HL-60/S4 treated with phorbol 12-myristate 13-acetate at 8.2 ng/mL for 4 days and 3 days (cell line): ENCODE measurements around the gene EPAS1.

Source experiments
- in situ Hi-C: fragments of 300-500 bp; cut with MboI; formaldehyde crosslinking; loops from 2 replicates; pipeline ENCODE4 v1.15.0; 2022; ENCODE audit warnings: low sequenced_read_pairs

EPAS1 gene

DNA sequence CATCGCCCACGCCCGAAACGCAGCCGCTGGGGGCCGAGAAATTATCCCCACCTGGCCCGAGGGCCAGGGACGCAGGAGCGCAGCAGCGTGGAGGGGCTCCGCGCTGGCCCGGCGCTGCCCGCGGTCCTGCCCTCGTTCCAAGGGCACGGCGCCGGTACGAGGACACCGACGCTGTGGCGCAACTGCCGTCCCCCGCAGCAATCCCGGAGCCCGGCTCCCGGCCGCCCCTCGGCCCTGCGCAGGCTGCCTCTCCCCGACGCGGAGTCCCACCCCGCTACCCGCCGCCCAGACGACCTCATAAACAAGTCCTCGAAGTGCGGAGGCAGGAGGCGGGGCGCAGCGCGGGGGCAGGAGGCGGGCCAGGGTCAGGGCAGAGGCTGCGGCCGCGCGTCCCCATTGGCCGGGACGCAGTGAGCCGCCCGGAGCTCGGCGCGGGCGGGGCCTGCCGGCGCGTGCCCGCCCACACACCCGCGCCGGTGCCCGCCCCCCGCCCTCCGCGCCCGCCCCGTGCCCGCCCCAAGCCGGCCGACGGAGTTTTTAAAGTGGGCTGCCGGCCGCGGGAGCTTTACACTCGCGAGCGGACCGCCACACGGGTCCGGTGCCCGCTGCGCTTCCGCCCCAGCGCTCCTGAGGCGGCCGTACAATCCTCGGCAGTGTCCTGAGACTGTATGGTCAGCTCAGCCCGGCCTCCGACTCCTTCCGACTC is at the start of gene EPAS1:
EPAS1 (plus strand) TSS at position 568 of the 706 bp plus-strand sequence. CDS start 505 bp downstream, outside the sequence.
- in situ Hi-C loops: no loop called here

DNA sequence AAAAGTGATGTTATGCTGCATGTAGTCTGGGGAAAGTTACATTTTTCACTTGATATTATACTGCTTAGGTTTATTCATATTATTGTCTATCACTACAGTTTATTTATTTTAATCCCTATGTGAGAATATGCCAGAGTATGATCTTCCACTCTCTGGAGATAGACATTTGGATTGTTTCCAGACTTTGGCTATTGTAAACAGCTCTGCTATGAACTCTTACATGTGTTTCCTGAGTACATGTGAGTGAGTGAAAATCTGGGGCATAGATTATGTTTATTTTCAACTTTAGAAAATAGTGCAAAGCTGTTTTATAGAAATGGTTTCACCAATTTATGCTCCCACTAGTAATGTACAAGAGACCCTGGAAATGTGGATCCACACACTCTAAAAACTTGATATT is 49.0 kb upstream of the EPAS1 start:
- in situ Hi-C loops: no loop called here

DNA sequence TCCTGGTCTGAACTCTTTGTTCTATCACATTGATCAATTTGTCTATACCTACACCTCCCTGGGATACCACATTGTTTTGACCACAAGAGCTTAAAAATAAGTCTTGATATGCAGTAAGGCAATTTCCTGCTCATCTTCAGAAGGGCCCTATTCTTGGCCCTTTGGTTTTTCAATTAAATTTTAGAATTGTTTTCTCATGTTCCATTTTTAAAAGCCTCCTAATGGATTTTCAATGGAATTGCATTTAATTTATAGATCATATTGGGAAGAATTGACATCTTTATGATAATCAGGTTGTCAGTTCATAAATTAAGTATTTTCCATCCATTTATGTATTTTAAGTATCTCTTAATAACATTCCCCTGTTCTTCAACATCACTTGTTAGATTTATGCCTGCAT is 47.6 kb upstream of the EPAS1 start:
- in situ Hi-C loops: no loop called here

DNA sequence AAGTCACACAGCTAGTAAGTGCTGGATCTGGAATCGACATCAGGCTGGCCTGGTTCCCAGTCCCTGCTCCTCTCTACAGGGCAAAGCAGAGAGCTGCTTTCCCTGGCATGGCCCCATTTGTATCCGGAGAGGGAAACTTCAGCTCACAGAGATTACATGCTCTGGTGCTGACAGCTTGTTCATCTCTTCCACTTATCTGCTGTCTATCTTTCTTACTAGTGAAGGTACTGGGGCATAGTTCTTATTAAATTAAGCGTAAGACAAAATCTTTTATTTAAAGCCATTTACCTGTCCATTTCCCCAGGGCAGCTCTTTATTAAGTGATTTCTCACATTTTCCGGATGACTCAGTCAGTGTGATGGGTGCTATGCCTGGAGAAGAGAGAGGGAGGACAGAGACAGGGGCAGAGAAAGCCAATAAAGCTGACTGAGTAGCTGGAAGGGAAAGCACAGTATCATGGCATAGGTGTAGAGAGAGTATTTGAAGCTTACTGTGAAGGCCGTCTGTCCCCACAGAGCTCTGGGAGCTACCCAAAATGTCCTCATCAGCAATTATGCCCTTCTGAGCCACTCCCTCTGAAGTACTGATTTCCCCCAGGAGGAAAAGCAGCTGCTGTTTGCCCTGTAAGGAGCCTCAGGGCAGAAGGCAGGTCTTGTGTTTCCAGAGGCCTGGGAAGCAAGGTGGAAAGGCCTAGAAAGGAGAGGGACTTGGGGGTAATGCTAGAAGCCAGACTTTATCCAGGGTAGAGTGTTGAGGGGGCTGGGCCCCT is 44.1 kb upstream of the EPAS1 start:
- in situ Hi-C loops: no loop called here

DNA sequence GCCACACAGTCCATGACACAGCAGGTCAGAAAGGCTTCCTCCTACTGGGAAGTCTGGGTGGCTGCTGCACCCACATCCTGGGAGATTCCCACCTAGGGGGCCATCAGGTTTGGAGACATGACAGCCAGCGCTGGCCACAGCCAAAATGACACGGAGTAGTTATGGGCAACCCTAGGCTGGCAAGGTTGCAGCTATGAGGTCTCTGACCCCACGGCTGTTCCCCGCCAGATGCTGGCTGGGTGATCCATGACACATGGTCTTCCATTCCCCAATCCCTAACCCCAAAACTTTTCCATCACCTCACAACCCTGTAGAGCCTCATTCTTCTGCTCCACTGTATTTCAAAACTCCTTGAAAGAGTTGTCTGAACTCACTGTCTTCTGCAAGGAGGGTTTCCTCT is 42.7 kb upstream of the EPAS1 start:
- in situ Hi-C loops: no loop called here

DNA sequence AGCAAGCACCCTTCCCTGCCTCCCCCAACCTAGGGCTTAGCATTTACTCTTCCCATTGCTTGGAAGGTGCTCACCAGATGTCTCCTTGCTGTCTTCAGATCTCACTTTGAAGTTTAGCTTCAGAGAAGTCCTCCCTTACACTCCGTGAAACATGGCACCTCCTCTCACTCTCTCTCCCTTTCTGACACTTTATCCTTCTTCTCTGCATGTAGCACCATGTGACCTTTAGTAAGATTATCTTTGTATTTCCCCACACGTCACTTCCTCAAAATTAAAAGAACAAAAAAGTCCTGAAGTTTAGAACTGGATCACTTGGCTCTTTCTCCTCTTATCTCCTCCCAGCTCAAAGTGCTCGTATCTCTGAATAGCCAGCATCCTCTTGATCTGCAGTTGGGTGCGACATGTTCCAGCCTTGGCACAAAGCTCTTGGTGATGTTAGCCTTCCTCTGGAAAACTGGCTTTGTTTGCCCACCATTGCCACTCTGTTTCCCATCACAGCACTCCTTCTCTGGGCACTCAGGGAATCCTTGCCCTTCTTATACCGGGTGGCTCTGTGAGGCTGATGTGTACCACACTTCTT is 40.6 kb upstream of the EPAS1 start:
- in situ Hi-C loops: no loop called here

DNA sequence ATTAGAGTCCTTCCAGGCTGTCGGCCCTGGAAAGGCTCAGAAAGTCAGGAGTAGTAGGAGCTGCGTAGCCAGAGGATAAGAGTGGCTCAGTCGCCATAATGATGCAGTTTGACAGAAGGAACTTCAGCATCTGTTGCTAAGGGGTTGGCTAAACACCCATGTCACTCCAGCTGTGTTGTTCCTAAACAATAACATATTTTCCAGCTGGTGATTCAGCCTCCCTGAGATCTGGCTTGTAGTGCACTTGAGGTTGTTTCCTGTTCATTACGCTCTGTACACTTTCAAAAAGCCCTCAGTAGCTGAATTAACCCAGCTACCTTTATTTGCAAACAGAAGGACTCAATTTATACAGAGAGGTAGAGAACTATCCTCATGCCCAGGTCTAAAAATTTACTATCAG is 39.7 kb upstream of the EPAS1 start:
- in situ Hi-C loops: no loop called here

DNA sequence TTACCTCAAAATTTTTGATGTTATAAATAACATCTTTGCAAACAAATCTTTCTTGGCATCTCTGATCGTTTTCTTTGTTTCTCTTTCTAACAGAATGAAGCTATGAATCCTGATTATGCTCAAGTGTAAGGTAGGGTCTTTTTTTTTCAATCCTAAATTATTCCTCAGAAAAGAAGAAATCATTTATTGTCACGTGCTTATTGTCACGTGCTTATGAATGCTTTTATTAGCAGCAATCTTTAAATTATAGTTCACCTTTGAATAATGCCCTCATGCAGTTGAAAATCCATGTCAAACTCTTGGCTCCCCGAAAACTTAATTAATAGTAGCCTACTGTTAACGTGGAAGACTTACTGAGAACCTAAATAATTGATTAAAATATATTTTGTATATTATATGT is 39.2 kb upstream of the EPAS1 start:
- in situ Hi-C loops: no loop called here

DNA sequence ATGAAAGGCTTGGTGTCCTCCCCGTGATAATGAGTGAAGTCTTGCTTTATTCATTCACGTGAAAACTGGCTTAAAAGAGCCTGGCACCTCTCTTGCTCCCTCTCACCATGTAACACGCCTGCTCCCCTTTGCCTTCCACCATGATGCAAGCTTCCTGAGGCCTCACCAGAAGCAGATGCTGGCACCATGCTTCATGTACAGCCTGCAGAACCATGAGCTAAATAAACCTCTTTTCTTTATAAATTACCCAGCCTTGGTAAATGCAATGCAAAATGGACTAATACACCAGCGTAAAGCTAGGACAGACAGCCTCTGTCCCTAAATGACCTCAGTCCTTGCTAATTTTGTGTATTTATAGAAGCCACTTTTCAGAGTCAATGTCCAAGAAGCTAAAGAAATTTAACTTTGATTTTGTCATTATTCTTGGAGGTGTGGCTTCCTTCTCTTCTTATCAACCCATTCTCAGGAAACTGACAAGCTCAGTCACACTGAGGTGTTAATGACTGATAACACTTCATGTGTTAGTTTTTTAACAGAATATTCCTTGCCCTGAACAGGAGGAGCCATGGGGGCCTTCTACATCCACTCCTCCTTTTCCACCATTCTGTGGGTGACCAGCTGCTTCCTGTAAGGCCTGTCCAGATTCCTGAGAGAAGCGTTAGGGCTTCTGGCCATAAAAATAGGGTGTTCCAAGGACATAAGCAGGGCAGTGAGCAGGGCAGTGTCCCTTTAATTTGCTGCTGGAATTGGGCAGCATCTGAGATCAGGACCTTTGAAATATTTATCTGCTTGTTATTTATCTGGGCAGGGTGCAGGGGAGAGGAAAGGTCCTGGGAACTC is 38.0 kb upstream of the EPAS1 start:
- in situ Hi-C loops: no loop called here

DNA sequence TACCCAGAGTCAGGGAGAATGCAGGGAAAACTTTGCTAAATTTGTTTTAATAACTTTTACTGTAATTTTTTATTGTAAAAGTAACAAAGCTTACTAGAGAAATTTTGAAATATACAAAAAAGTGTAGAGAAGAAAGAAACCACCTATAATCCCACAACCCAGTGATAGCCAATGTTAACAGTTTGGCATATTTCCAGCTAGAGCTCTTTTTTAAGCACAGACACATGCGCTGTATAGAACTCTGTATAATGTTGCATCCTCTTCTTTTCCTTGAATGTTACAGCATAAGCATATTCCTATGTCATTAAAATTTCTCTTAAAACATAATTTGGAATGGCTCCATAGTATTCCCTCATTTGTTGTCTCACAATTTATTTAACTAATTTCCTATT is 37.4 kb upstream of the EPAS1 start:
- in situ Hi-C loops: no loop called here

DNA sequence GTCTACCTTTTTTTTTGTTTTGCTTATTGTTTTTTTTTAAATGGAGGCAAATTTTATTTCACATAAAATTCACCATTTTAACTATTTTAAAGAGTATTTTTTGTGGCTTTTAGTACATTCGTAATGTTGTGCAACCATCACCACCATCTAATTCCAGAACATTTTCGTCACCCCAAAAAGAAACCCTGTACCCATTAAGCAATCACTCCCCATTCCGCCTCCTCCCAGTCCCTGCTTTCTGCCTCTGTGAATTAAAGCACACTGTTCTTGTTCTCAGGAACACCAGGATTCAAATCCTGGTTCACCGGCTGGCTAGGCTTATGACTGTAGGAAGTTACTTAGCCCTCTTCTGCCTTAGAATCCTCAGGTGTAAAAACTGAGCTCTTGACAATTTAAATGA is 36.9 kb upstream of the EPAS1 start:
- in situ Hi-C loops: no loop called here

DNA sequence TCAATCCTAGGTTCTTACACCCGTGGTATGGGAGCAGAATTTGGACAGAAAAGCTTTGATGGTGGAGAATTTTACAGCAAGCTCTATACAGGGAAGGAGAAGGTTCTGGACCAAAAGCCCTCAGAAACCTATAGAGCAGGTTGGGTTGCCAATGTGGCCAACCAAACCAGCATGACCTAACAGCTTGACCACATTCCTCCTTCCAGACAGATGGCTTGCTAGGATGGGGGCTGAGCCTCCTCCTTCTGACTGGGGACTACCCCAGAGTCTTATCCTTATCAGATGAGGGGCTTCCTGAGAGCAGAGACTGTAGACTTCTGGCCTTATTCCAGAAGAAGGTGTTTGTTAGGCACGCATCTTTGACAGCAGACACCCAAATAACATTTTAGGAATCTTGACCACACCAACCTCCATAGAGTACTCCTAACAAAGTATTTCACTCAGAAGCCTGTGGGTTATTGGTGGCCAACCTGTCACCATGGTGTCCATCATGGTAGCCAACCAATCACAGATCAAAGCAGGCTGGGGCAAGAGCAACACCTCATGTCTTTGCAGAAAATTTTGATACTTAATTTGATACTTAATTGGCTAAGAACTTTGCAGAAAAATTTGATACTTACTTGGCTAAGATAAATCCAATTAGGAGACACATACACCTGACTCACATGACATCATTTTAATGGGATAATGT is 34.8 kb upstream of the EPAS1 start:
- in situ Hi-C loops: no loop called here

DNA sequence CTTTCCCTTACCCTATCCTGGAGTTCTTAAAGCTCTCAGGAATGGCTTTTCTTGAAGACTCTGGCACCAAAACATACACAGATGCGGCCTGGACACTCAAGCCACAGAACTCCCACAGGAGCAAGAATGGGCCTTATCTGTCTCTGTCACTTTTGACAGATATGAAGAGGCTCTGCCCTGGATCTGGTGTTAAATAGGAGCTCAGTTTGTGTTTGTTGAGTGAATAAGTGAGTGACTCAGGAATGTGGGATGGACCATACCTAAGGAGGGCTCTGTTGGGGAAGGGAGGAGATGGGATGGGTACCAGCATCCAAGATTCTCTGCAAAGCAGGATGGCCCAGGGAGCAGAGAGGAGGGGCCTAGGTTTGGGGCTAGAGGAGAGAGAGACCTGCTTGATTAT is 33.9 kb upstream of the EPAS1 start:
- in situ Hi-C loops: no loop called here

DNA sequence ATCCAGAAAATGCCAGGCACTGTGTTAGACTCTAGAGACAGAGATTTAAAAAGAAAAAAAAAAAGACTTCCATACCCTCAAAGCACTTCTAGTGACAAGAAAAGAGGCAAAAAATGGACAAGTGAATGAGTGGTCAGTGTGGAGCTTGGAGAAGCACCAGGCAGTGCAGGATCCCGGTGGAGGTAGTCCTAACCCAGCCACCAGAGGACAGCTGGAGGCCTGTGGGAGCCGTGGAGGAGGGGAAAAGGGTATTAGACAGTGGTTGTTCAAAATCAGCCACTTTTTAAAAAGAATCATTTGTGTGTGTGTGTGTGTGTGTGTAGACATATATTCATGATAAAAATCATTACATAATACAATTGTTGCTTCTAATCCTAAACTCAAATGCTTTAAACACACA is 32.8 kb upstream of the EPAS1 start:
- in situ Hi-C loops: no loop called here

DNA sequence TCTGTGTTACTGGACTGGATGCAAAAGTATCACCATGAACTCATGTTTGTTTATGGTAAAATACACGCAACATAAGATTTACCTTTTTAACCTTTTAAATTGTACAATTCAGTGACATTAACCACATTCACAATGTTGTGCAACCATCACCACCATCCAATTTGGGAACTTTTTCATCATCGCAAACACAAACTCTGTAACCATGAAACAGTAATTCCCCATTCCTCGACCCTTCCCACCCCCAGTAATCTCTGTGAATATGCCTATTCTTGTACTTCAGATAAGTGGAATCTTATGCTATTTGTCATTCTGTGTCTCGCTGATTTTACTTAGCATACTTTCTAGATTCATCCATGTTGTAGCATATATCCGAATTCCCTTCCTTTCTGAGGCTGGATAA is 31.1 kb upstream of the EPAS1 start:
- in situ Hi-C loops: no loop called here

DNA sequence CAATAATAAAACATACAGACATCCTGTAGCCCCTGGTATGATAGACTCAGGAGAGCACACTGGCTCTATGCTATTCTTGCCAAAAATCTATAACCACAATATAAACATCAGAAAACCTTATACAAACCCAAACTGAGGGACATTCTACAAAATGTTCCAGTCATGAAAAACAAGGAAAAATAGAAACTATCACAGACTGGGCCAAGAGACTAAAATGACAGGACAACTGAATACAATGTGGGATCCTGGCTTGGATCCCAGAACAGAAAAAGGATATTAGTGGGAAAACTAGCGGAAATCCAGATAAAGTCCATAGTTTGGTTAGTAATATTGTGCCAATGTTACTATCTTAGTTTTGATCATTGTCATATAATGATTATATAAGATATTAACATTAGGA is 29.6 kb upstream of the EPAS1 start:
- in situ Hi-C loops: no loop called here

DNA sequence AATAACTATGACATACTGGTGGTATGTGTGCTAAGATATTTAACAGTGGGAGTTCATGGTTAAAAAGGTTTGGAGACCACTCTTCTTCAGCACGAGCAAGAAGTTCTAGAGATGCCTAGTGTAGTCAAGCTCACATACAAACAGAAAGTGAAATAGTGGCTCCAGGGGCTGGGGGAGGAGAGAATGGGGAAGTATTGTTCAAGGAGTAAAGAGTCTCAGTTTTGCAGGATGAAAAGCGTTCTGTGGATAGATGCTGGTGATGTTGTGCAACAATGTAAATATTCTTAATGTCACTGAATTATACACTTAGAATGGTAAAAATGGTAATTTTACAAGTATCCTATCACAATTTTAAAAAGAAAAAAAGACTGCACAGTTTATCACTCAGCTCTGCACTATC is 29.0 kb upstream of the EPAS1 start:
- in situ Hi-C loops: no loop called here

DNA sequence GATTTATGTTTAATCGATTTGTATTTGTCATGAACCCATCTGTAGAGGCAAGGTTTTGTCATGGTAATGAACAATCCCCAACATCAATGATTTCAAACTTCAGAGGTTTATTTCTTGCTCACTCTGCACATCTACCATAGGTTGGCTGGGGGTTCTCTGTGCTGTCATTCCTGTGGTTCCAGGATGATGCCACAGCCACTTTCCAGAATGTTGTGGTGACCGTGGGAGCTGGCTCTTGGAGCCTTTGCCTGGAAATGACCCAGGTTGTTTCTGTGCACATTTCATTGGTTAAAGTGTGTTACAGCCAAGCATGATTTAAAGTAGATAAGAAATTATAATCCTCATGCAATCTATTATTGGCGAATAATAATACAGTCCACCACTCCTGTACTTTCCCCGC is 28.2 kb upstream of the EPAS1 start:
- in situ Hi-C loops: no loop called here

DNA sequence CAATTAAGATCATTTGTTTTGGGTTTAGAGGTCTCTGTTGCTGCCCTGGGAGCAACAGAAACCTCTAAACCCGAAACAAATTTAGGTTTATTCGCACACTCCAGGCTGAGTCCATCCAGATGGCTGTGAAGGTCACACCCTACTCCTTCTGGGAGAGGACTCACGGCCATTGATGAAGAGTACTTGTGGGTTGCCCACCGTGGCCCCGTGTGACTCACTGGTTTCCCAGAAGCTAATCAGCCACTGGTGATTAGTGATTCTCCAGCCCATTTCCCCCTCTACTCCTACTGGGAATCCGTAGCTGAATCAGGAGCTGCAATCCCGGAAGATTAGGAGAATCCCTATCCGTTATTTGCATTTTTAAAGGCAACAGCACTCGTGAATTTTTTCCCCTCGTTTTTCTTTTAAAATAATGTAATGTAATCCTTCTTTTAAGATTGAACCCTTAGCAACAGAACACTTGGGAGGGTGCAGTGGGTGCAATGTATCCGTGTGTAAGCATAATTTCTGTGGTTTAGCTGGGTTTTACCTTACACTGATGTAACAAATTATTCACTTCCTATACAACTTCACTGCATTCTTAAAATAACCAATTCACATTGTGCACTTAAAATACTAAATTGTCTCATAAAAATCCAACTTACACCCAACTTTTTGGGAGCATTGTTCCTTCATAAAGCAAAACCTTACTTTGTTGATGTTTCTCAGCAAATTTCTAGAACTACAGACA is 27.5 kb upstream of the EPAS1 start:
- in situ Hi-C loops: no loop called here

DNA sequence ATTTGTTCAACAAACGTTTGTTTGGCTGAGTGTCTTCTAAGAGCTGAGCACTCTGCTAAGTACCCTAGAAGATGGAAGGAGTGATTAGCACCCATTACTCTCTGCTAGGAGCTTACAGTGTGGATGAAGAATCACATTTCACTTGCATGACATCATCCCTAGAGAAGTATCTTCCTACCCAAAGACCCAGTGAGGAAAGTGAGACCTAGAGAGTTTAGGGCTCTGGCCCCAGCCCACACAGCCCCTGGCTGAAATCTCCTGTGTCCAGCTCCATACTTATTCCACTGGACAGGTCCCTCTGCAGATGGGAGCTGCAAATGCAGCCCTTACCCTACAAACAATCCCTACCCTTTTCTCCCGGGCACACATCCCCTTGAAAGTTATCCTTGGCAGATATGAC is 26.8 kb upstream of the EPAS1 start:
- in situ Hi-C loops: no loop called here
